NOMO-1 treated with dmso at 0.1 percent for 144 hours (cell line): ENCODE measurements around the gene MRTFA.

Experiments used
- DNase-seq: peaks from one replicate; lab custom pipeline; 2025; ENCODE audit not compliant: unreplicated experiment; lab: John Stamatoyannopoulos, UW

The MRTFA gene

GRCh38 chr22:40433416-40434090 lies 203.0 kb downstream of the MRTFA start:
- DNase-seq, result no peak

DNA sequence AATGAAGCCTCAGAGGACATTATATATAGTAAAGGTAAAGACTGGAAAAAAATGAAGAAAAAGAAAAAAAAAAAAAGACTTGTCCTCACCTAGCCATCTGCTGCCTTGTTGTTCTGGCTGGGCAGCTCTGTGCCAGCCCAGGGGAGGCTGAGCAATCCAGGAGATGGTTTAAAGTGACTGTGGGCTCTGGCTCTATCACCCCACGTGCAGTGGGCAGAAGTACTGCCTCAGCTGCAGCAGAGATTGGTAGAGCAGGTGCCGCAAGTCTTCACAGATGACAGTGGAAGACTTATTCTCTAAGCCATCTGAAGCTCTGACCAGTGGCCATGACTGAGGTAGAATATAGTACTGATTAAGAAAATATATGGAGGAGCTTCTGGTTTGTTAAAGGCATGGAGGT lies 203.9 kb downstream of the MRTFA start:
- DNase-seq, result no peak

DNA sequence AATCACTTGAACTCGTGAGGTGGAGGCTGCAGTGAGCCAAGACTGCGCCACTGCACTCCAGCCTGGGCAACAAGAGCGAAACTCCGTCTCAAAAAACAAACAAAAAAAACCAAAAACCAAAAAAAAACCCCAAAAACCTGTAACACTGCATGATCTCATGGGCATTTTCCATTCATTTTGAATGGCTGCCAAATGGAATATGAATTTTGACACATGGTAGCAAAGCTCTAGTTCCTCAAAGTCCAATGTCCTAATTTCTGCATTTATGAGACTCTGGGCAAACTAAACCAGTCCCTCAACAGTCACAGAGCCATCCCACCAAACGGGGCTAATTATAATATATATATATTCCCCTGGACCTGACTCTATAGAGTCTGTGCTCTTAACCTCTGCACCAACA lies 204.4 kb downstream of the MRTFA start:
- DNase-seq, result no peak

DNA sequence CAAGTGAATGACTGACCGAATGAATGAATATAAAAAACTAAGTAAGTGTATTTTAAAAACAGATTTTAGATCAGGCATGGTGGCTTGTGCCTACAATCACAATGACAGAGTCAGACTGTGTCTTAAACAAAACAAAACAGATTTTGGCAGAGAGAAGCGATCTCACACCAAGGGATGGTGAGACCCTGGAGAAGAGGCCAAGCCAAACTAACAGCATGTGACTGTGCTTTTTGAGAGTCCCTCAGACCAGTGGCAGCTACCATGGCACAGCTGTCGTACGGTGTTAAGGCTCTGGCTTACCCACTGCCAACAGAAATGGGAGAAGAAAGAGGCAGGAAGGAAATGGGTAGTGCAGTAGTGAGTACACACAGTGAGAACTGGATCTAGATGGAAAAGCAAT lies 205.5 kb downstream of the MRTFA start:
- no peak for DNase-seq

DNA sequence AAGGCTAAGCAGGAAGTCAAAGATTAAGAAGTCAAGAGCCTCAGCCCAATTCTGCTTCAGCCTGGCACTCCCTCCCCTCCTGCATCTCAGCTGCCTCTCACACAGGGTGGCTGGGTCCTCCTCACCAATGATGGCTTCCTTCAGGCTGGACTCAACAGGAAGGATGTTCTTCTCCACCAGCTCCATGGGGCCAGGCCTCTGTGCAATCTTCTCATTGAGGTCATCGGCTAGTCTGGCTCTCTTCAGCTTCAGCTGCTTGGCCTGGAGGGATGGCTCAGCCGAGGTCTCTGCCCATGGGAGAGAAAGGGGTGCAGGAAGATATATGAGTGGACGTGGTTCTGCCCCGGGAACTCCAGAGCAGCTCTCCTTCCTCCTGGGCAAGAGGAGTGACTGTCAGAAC lies 207.0 kb downstream of the MRTFA start:
- no peak for DNase-seq

DNA sequence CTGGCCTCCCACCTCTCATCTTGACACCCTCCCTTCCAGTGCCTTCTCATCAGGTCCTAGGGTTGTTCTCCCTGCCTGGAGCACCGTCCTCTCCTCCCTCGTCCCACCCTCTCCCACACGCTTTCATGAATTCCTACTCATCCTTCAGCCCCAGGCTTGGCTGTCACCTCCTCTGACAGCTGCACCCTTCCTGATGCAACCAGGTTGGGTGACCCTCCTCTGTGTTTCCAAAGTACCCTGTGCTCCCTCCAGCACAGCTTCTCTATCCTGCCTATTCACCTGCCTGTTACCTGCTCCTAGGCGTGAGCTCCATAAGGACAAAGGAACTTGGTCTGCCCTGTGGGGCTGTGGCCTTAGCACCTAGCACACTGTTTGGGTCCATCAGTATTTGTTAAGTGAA lies 207.7 kb downstream of the MRTFA start:
- DNase-seq, result no peak

GRCh38 chr22:40426594-40427333 lies 209.8 kb downstream of the MRTFA start:
- no peak for DNase-seq

DNA sequence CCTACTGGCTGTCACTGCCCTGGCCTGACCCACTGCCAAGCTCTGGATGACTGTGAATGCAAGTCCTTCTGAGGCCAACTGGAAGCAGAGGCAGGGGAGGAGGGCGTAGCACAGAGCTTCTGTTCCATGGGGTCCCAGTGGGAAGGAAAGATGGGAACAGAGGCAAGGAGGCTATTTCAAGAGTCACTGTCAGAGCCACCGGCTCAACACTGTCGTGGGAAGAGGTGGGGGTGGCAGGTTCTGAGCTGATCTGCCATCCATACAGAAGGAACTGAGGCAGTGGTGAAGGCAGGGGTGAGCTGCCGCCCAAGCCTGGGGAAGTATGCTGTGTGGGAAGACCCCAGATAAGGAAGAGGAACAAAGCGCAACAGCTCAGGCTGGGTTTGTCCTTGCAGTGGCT lies 211.4 kb downstream of the MRTFA start:
- no peak for DNase-seq

GRCh38 chr22:40423882-40424640 lies 212.5 kb downstream of the MRTFA start:
- DNase-seq, result no peak

- DNase-seq, result no peak
Observed at GRCh38 chr22:40423310-40423688, 213.2 kb downstream of the MRTFA start.

GRCh38 chr22:40422558-40423309 lies 213.8 kb downstream of the MRTFA start:
- DNase-seq, result no peak

DNA sequence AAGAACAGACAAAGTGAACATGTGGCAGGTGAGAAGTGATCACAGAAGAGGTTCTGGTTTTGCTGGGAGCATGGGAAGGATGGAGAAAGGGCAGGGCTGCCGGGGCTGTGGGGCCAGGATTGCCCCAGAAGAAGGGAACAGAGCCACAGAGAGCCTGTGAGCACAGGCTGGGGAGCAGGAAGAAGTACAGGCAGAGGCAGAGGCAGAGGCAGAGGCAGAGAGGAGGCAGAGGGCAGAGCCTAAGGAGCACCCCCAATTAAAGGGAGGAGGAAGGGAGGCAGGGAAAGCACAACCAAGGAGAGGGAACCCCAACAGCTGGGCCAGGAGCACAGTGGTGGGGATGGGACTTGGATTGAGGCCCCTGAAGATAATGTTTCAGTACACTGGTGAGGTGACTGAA lies 214.6 kb downstream of the MRTFA start:
- DNase-seq, result no peak

- no peak for DNase-seq
Observed at GRCh38 chr22:40421082-40421350, 215.5 kb downstream of the MRTFA start.

GRCh38 chr22:40420341-40421081 lies 216.0 kb downstream of the MRTFA start:
- no peak for DNase-seq

GRCh38 chr22:40419718-40420117 lies 216.8 kb downstream of the MRTFA start:
- DNase-seq, result no peak

DNA sequence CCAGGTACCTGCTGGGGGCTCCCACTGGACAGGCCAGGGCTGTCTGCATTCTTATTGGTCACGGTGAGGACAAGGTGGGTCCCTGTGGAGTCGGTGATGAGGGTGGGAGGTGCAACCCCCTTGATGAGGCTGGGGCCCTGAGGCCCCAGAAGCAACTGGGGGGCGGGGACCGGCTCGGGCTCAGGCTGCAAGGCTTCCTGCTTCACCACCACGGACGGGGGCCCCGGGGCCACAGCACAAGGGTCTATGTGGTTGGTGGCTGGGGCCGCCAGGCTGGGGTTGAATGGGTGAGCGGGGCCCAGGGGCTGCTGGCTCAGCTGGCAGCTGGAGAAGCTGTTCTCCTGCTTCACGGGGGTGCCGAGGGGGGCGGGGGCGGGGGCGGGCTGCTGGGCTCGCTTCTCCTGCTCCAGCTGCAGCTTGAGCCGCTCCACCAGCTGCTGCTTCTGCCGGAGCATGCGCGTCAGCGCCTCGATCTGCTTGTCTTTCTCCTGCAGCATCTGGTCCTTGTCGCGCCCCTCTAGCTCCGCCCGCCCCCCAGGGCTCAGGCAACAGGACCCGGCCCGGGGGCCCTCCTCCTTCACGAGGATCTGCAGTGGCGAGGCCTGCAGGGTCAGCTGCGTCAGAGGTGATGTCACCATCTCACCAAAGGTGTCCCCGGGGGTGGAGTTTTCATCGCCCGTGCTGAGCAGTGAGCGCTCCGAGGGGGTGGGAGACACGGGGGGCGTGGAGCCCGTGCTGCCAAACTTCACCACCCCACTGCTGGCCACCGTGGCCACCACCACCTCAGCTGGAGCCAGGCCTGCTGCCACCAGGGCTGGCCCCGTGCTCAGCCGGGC lies 217.9 kb downstream of the MRTFA start:
- DNase-seq, result no peak

- DNase-seq, result no peak
Observed at GRCh38 chr22:40417881-40418280, 218.6 kb downstream of the MRTFA start.

GRCh38 chr22:40417041-40417440 lies 219.5 kb downstream of the MRTFA start:
- no peak for DNase-seq

DNA sequence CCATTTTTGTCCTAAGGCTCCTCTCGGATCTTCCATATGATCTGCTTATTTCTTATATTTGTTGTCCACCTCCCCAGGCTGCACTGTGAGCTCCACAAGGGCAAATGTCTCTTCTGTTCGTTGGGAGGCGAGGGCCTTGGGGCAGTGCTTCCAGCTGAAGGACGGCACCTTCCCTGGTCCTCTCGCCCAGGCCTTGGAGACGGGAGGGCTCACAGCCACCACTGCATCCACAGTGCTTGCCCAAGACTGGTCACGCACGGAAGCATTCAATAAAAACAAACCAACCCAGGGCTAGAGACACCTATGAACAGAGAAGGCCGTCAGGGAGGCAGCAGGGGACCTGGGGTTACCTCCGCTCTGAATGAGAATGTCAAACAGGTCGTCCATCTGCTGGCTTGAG lies 219.9 kb downstream of the MRTFA start:
- no peak for DNase-seq

DNA sequence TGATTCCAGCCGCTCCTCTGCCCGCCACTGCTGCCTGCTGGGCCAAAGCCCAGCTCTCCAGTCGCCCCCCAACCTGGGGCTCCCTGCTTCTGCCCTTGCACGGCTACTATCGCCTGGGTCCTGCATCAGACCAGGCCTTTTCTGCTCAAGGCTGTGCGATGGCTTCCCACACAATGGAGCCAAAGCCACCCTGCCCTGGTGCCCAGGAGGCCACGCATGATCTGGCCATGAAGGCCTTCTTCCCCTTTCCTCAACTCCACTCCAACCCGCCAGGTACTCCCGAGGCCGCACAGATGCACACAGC lies 220.3 kb downstream of the MRTFA start:
- no peak for DNase-seq
